ENCODE results near the gene NKAPD1. TPM values are rescaled to one million over a fixed set of nuclear protein-coding genes. Genes with fewer than 3 reads are reported as not detected.
"Not testable (repeated sequence)": the region's sequence is repeated elsewhere in the genome, so short reads cannot be mapped to it uniquely, and the experiment has no call there.

Gene NKAPD1
- total RNA-seq, 1 donor from 2014 or later: 8.1 TPM

GRCh38 chr11:112062923-112063322 is 11.2 kb upstream of the NKAPD1 start:
- intact Hi-C loops (cut with DNase I): no loop called here
- ATAC-seq: no peak
- no peak for DNase-seq (ENCODE audit: missing footprints)

DNA sequence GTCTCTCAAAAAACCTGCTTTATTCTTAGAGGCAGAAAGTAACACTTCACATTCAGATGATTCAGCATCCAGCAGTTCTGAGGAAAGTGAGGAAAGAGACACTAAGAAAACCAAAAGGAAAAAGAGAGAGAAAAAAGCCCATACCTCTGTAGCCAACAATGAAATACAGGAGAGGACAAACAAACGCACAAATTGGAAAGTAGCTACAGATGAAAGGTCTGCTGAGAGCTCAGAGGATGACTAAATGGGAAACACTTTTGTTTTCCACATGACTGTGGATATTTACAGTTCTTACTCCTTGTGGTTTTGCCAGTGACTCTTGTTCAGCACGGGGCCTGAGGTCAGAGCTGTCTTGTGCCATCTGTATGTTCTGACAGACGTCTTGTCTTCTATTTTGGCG is 8.6 kb downstream of the NKAPD1 start:
- DNase-seq (ENCODE audit: missing footprints) (no peak), ATAC-seq (no peak)
- intact Hi-C loops (cut with DNase I): no loop called here

DNA sequence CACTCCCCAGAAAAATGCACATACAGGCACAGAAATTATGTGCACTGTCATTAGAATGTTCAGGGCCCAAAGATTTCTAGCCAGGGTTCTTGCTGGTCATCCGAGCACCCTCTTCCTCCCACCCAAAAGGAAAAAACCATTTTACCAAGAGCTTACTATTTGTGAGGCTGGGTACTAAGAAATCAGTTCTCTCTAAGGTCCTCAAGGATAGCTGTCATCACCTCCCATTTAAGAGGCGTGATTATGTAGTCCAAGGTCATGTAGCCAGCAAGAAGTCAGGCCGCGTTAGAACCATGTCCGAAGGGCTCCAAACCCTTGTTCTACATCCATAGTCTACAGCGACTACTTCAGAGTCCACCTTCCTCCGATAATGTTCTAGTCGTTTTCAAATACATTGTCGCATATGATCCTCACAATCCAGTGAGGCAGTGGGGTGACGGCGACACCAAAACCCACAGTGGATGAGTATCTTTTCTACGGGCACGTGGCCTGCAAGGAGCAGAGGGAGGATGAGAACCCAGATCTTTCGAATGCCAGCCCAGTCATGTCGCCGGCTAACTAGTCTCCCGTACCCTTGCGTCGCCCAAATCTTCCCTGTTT is 11.8 kb downstream of the NKAPD1 start:
- ATAC-seq: peak; percentile 24
- intact Hi-C loops (cut with DNase I): loop anchor here (2.0 to 5.0 kb wide), 2 partner anchors 159 to 207 kb away; partner anchors contain the start of genes CFAP68 and FDXACB1
- no peak for DNase-seq (ENCODE audit: missing footprints)

GRCh38 chr11:112086422-112087191 is 12.5 kb downstream of the NKAPD1 start, which contains the start of the genes SDHD and TIMM8B:
Gene SDHD, plus strand, starts transcription at chr11:112086873. Its CDS starts 35 bp downstream, at chr11:112086908.
Gene TIMM8B, minus strand, starts transcription at chr11:112086756. Its CDS starts 33 bp downstream, at chr11:112086723.
- ATAC-seq: peak; percentile 96
- DNase-seq (ENCODE audit: missing footprints): peak; percentile 96
- intact Hi-C loops (cut with DNase I): loop anchor here (2.0 to 5.0 kb wide), 2 partner anchors 159 to 208 kb away; partner anchors contain the start of genes CFAP68 and FDXACB1

- ATAC-seq (peak; percentile 6), DNase-seq (ENCODE audit: missing footprints) (no peak)
- intact Hi-C loops (cut with DNase I): loop anchor here (2.0 to 5.0 kb wide), 2 partner anchors 160 to 208 kb away; partner anchors contain the start of genes CFAP68 and FDXACB1
Observed at GRCh38 chr11:112087212-112087611, 13.1 kb downstream of the NKAPD1 start.

DNA sequence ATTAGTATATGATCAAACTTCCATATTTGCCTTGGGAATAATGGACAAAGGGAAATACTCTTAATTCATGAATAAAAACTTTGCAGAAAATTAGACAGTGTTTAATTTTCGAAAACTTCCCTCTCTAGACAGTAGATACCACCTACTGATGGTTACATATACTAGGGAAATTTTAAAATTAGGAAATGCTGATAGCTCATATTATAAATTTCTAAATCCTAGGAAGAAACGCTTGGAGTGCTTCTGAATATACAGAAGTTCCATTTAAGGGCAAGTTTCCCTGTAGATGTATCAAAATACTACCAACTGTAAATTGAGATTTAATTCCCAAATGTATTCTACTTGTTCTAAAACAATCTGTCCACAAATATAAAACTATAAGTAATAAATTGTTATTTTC is 21.2 kb downstream of the NKAPD1 start:
- intact Hi-C loops (cut with DNase I); DNase-seq (ENCODE audit: missing footprints); ATAC-seq: not testable (repeated sequence)

DNA sequence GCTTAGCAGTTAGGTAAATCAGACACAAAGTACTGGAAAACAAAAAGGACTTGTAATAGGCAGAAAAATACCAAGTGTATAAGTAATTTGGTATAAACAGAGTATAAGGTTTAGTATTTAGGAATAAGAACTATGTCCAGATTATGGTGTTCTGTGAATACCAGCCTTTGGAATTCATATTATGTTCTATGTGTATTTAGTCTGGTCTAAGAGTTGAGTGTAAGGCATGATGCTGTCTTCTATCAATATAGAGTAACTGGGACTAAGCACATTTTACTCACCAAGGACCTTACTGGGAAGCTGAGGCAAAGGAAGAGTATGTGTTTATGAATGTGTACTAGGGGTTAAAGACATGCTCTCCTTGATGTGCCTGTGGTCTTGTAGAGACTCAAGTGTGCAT is 22.1 kb downstream of the NKAPD1 start:
- no peak for DNase-seq (ENCODE audit: missing footprints)
- no peak for ATAC-seq
- intact Hi-C loops (cut with DNase I): no loop called here

DNA sequence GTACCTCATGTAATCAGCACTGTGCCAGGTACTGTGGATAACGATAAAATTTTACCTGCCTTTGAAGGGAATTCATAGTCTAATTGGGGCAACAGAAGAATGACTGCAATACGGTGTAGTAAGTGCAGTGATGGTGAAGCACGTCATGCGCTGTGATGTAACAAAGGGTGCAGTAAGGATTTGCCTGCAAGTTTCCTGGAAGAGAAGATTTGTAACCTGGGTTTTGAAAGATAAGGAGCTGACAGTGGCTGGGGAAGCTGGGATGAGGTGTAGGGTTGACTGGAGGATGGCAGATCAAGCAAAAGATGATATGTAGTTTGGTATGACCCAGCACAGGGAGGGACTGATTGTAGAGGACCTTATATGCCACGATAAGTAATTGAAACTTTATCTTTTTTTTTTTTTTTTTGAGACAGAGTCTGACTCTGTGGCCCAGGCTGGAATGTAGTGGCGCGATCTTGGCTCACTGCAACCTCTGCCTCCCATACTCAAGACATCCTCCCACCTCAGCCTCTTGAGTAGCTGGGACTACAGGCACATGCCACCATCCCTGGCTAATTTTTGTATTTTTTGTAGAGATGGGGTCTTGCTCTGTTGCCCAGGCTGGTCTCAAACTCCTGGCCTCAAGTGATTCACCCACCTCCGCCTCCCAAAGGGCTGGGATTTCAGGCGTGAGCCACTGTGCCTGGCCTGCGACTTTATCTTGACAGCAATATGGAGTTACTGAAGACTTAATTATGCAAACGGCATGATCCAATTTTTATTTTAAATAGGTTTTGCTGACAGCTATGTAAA is 23.8 kb downstream of the NKAPD1 start:
- ATAC-seq: no peak
- no peak for DNase-seq (ENCODE audit: missing footprints)
- intact Hi-C loops (cut with DNase I): no loop called here

DNA sequence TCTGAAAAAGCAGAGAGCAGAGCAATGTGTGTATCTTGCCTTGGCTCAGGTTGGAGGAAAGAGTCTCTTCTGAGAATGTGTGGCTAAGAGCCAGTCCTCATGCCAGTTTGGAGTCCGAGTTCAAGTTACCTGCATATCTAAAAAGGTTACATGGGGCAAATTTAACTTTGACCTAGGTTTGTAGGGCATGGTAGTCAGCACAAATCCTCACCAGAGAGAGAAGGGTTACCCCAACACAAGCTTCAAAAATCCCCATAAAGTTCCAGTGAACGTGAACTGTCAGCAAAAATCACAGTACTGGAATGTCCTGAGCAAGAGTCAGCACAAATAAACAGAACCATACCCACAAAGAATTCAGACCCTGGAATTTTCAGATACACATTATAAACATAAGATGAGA is 26.4 kb downstream of the NKAPD1 start:
- no peak for DNase-seq (ENCODE audit: missing footprints)
- intact Hi-C loops (cut with DNase I): no loop called here
- no peak for ATAC-seq

DNA sequence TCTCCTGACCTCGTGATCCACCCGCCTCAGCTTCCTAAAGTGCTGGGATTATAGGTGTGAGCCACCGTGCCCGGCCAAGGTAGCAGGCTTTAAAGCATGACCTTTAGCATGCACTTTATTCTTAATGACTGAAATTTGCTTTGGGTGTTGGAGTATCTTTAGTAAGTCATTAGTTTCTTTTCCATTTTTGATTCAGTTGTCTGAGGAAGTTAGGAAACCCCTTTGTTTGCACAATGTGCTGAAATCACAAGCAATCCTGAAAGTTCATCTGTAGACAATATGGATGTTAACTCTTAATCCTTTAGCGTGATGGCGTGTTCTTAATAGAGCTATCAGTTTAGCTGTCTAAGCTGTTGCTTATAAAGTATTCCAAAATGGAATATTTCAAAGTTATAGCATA is 29.3 kb downstream of the NKAPD1 start:
- ATAC-seq: no peak
- intact Hi-C loops (cut with DNase I): no loop called here
- no peak for DNase-seq (ENCODE audit: missing footprints)

DNA sequence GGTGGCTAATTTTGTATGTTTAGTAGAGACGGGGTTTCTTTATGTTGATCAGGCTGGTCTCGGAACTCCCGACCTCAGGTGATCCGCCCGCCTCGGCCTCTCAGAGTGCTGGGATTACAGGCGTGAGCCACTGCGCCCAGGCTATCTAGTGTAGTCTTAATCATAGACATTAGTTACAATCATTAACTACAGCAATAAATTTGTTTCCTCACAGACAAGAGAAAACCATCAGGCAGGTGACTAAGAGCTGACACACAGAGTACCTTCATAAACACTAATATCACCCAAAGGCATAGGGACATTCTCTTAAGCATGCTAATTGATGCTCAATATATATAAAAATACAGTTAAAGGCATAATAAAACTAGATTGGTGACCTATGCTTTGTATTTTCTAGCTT is 32.0 kb downstream of the NKAPD1 start:
- DNase-seq (ENCODE audit: missing footprints) (no peak), ATAC-seq (no peak)
- intact Hi-C loops (cut with DNase I): no loop called here

DNA sequence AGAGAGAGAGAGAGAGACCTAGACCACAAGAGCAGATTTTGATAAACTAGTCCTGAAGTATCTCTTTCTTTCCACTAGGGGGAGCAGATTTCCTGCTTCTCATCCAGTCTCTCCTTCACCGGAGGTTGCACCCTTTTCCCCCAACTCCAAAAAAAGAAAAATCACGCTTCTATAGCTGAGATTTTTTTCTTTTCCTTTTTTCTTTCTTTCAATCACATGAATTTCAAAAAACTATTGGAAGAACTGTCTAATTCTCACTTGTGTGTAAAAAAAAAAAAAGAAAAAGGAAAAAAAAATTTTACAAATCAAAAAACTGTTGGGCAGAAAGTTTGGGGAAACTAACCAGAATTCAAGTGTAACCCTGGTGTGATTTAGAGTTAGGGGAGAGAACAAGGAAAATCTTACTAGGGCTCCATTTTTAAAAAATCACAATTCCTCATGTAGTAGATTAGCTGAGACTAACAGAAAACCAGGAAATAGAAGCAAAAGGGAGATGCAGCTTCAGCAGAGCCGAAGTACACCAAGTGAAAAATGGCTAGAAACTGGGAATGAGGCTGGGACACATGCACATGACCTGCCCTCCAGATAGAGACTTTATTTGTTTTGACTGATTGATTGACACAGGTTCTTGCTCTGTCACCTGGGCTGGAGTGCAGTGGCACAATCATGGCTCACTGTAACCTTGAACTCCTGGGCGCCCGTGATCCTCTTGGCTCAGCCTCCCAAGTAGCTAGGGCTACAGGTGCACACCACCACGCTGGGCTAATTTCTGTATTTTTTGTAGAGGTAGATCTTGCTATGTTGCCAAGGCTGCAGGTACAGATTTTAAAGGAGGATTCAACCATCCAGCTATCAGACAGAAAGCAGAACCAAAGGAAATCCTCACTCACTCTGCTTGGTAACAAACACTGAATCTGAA is 39.7 kb downstream of the NKAPD1 start:
- DNase-seq (ENCODE audit: missing footprints) (no peak), ATAC-seq (no peak)
- intact Hi-C loops (cut with DNase I): loop anchor here (2.0 to 5.0 kb wide), 2 partner anchors 61 to 169 kb away; partner anchors contain the start of gene BCO2

GRCh38 chr11:112114460-112114859 is 40.4 kb downstream of the NKAPD1 start:
- ATAC-seq (no peak), DNase-seq (ENCODE audit: missing footprints) (no peak)
- intact Hi-C loops (cut with DNase I): loop anchor here (2.0 to 5.0 kb wide), 2 partner anchors 60 to 168 kb away; partner anchors contain the start of gene BCO2

- DNase-seq (ENCODE audit: missing footprints) (no peak), ATAC-seq (no peak)
- intact Hi-C loops (cut with DNase I): loop anchor here (2.0 kb wide), 1 partner anchor 59 kb away; the partner anchor contains the start of gene BCO2
Observed at GRCh38 chr11:112115386-112115785, 41.3 kb downstream of the NKAPD1 start.

GRCh38 chr11:112118176-112118575 is 44.1 kb downstream of the NKAPD1 start:
- DNase-seq (ENCODE audit: missing footprints) (no peak), ATAC-seq (no peak)
- intact Hi-C loops (cut with DNase I): no loop called here

- intact Hi-C loops (cut with DNase I): no loop called here
- no peak for ATAC-seq
- no peak for DNase-seq (ENCODE audit: missing footprints)
Observed at GRCh38 chr11:112121981-112122615, 48.0 kb downstream of the NKAPD1 start.

DNA sequence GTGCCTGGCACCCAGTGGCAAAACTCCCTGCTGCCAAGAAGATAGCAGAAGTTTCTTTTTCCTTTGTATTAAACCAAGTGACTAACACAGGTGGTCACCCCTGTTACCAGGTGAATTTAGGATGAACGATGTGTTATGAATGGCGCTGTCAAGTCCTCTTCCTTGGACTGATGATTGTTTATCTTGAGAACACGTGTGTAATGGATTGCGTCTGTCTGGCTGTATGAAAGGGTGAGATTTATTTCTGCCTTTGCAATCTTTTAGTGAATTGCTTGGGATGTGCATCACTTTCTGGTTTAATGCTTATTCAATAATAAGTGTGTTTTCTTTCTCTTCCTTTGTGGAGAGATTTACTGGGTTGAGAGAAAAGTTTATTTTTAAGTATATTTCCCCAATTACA is 49.0 kb downstream of the NKAPD1 start:
- ATAC-seq: no peak
- intact Hi-C loops (cut with DNase I): no loop called here
- DNase-seq (ENCODE audit: missing footprints): no peak

GRCh38 chr11:112127056-112127455 is 53.0 kb downstream of the NKAPD1 start:
- intact Hi-C loops (cut with DNase I): no loop called here
- no peak for ATAC-seq
- no peak for DNase-seq (ENCODE audit: missing footprints)

All from Right ventricle myocardium inferior (tissue), 1 donor.